Lung (tissue), 12 donors: ENCODE measurements around the gene MAPK14. TPM values are rescaled to one million over a fixed set of nuclear protein-coding genes. Genes with fewer than 3 reads are reported as not detected.

Experiments used
- ATAC-seq: fragments of 200-7000 bp; cut with Tn5 transposase; one replicate; pipeline ENCODE4 v1.9.1; 2020; ENCODE audit warnings: moderate number of reproducible peaks; ENCODE audit not compliant: insufficient read depth, low FRiP score
- DNase-seq, 3 donors: peaks; one replicate each; pipeline ENCODE4 v3.0.0-alpha.2; 2013 to 2017
- H3K27ac ChIP-seq, 2 donors: one replicate each; pipeline ENCODE4 v1.5.1; 2013; ENCODE audit warnings: mild to moderate bottlenecking in 2 of 2, moderate library complexity in 2 of 2, control low read depth in 1 of 2, inconsistent platforms in 1 of 2, low read depth in 1 of 2, low read length in 1 of 2
- H3K27me3 ChIP-seq, 3 donors: one replicate each; pipeline ENCODE4 v1.5.1; 2013; ENCODE audit warnings: low read length in 2 of 3; ENCODE audit not compliant: control insufficient read depth in 3 of 3, insufficient read depth in 3 of 3
- H3K36me3 ChIP-seq, 4 donors: one replicate each; pipeline ENCODE4 v1.5.1; 2013; ENCODE audit warnings: low read length in 4 of 4, mild to moderate bottlenecking in 1 of 4, moderate library complexity in 1 of 4; ENCODE audit not compliant: control insufficient read depth in 4 of 4, insufficient read depth in 4 of 4
- H3K4me1 ChIP-seq, 5 donors: one replicate each; pipeline ENCODE4 v1.5.1; 2013; ENCODE audit warnings: low read length in 5 of 5, mild to moderate bottlenecking in 2 of 5, moderate library complexity in 1 of 5; ENCODE audit not compliant: control insufficient read depth in 5 of 5, insufficient read depth in 5 of 5
- H3K4me3 ChIP-seq: one replicate; pipeline ENCODE4 v1.5.1; 2013; ENCODE audit warnings: mild to moderate bottlenecking, control low read depth, moderate library complexity
- H3K9ac ChIP-seq, 2 donors: one replicate each; pipeline ENCODE4 v1.5.1; 2013; ENCODE audit warnings: low read length in 2 of 2, control low read depth in 1 of 2; ENCODE audit not compliant: insufficient read depth in 1 of 2
- H3K9me3 ChIP-seq, 4 donors: one replicate each; pipeline ENCODE4 v1.5.1; 2013; ENCODE audit warnings: low read length in 3 of 4, mild to moderate bottlenecking in 1 of 4, moderate library complexity in 1 of 4; ENCODE audit not compliant: control insufficient read depth in 4 of 4, insufficient read depth in 3 of 4
- CTCF ChIP-seq: IDR thresholded peaks from 2 replicates; pipeline ENCODE4 v1.5.1; 2012; ENCODE audit warnings: mild to moderate bottlenecking; ENCODE audit errors: control extremely low read depth, extremely low read depth
- WGBS, 2 donors: extraction: QIAGEN DNeasy Blood & Tissue Kit; methylation state at CpG; one replicate each; pipeline ENCODE4 v1.1.7; 2013; 5-methylcytosine and 5-hydroxymethylcytosine counted together
- polyA plus RNA-seq, 2 donors: library from polyadenylated mRNA; stranded (reverse); fragments of 200-250 nt; gene quantifications; one replicate each; pipeline ENCODE4 v1.2.1, GENCODE V29; 2013
- total RNA-seq, 2 donors: library from RNA; depleted of rRNA in 1 of 2; stranded (reverse); fragments of >200 nt in 1 of 2; gene quantifications; one replicate each; pipeline ENCODE4 v1.2.1, GENCODE V29; 2014 to 2021
- donor health status: control.
- donor health status: control.
- donor health status: Bipolar disorder and iron deficiency.
- donor health status: healthy.
- donor health status: DM: yes; HTN: yes; CAD: no.

MAPK14 gene
- total and polyA plus RNA-seq, 4 donors: 12.8 to 93.3 (median 59.5) TPM

GRCh38 chr6:36120018-36120417 is 92.4 kb downstream of the MAPK14 start:
- H3K4me3 ChIP-seq: no peak overlapping the region
- WGBS, 2 donors: 77 to 80% methylated on average over 6 of the region's 6 CpGs
- no peak for ATAC-seq
- DNase-seq: no peak
- H3K9ac ChIP-seq: no peak overlapping the region
- H3K36me3 ChIP-seq: no peaks in the 10 kb centered on the region
- no peaks in the 10 kb centered on the region for H3K27me3 ChIP-seq
- TF ChIP-seq CTCF: no peak
- peak overlapping the region in 1 of 2 donors; percentile 83 for H3K27ac ChIP-seq
- H3K9me3 ChIP-seq: no peaks in the 10 kb centered on the region
- peaks cover 0 to 19% (median 0%) of the 10 kb centered on the region in 5 donors for H3K4me1 ChIP-seq

GRCh38 chr6:36120539-36120938 is 92.9 kb downstream of the MAPK14 start:
- 30 to 35% methylated on average over 10 of the region's 10 CpGs for WGBS, 2 donors
- Histone ChIP-seq H3K9me3 (no peaks in the 10 kb centered on the region), H3K9ac (no peak overlapping the region), H3K4me1 (peaks cover 0 to 19% (median 0%) of the 10 kb centered on the region in 5 donors), H3K36me3 (no peaks in the 10 kb centered on the region), H3K27ac (peak overlapping the region in 1 of 2 donors; percentile 83), H3K27me3 (no peaks in the 10 kb centered on the region), H3K4me3 (no peak overlapping the region)
- TF ChIP-seq CTCF: no peak
- ATAC-seq (no peak), DNase-seq (no peak)

GRCh38 chr6:36120979-36121786 is 93.6 kb downstream of the MAPK14 start:
- peaks cover 0 to 19% (median 0%) of the 10 kb centered on the region in 5 donors for H3K4me1 ChIP-seq

More at GRCh38 chr6:36120979-36121786, 93.6 kb downstream of the MAPK14 start:
- Histone ChIP-seq H3K4me3 (no peak overlapping the region), H3K9ac (no peak overlapping the region), H3K27me3 (no peaks in the 10 kb centered on the region), H3K27ac (peak overlapping the region in 1 of 2 donors; percentile 83), H3K36me3 (no peaks in the 10 kb centered on the region), H3K9me3 (no peaks in the 10 kb centered on the region)
- no peak for DNase-seq
- ATAC-seq: peak; percentile 30
- TF ChIP-seq CTCF: no peak
- 17 to 26% methylated on average over 13 of the region's 13 CpGs for WGBS, 2 donors
